ENCODE results near the gene ERH.

Gene ERH

DNA sequence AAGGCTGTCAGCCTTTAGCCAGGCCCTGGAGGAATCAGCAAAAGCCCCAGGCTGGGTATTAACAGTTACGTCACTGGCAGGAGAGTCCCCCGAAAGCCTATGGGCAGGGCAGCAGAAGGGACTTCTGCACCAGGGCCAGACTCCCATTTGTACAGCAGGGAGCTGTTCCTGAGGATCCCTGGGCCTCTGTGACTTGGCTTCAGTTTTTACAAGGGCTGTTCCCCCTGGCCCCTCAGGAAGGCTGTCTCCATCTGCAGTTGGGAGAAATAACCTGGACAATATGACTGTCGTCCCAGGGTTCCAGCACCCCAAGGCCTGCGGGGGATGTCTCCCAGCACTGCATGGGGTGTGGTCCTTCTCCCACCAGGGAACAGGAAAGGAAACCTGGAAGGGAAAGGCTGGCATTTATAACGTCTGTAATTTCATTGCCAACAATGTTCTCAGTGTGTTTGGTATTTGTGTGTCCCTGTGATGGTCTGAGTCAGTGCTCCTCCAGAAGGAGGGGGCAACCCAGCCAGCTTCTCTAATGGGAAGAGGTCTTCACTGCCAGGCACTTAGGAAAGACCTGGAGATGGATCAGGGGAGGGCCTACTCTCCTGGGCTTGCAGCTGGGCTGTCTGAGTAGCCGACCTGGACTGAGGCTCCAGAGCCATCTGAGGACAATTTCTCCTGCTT lies 42.4 kb downstream of the ERH start:
- Histone ChIP-seq H4K20me1 (ENCODE audit: insufficient read depth, low read length) (no peaks in the 10 kb centered on the region), H3K9ac (ENCODE audit: low read length) (no peak overlapping the region), H3K4me2 (ENCODE audit: low read depth, low read length) (no peak overlapping the region), H3K4me3 (ENCODE audit: low read length) (no peak overlapping the region), H3K27me3 (replicated peaks; ENCODE audit: insufficient read depth, low read length) (no peaks in the 10 kb centered on the region), H3F3A (ENCODE audit: insufficient read depth, low read length) (peaks cover 9% of the 10 kb centered on the region; the same call in 1 of the 2 replicates), H3K9me2 (replicated peaks; ENCODE audit: insufficient read depth, low read length) (no peaks in the 10 kb centered on the region), H2AFZ (ENCODE audit: low read length) (no peak overlapping the region), H3K36me3 (replicated peaks; ENCODE audit: insufficient read depth, low read length) (no peaks in the 10 kb centered on the region), H3K9me3 (replicated peaks; ENCODE audit: insufficient read depth, low read length) (no peaks in the 10 kb centered on the region), H3K27ac (ENCODE audit: low read length) (no peak overlapping the region), H3K4me1 (ENCODE audit: low read length) (peaks cover 18% of the 10 kb centered on the region), H3K79me2 (ENCODE audit: low read length) (no peaks in the 10 kb centered on the region)
- no peak for TF ChIP-seq CTCF (IDR thresholded peaks at IDR 0.05; ENCODE audit: low read length)
- TF ChIP-seq EZH2 (optimal IDR thresholded peaks at IDR 0.05; ENCODE audit: low read depth, low read length), result no peak
- no peak for TF ChIP-seq EZH2phosphoT487 (IDR thresholded peaks at IDR 0.05; ENCODE audit: low read length)
- no peak for DNase-seq

DNA sequence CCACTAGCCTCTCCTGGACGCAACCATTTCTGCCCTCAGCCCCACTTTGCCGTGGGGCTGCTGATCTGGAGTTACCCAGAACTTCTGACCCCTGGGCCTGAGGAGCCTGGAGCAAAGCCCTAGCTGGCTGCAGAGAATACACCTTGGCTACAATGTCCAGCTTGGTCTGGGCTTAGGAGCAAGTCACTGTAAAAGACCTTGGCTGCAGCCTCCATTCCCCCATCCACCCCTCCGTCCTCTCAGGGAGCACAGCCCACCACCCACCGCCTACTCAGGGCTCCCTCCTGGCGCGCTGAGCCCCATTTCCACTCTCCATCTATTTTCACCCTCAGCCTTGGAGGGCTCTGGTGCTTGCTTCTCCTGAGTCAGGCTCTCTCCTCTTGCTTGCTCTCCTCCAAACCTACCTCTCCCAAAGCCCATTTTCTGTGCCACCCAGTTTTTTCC lies 42.9 kb downstream of the ERH start:
- H3K9me2 ChIP-seq (replicated peaks; ENCODE audit: insufficient read depth, low read length), result no peaks in the 10 kb centered on the region
- H3K27ac ChIP-seq (ENCODE audit: low read length), result peak overlapping the region; percentile 79; the same call in 1 of the 2 replicates
- peak overlapping the region; percentile 12; the same call in 1 of the 2 replicates for H3K4me3 ChIP-seq (ENCODE audit: low read length)
- no peak overlapping the region; the same call in 1 of the 2 replicates for H3K9ac ChIP-seq (ENCODE audit: low read length)
- H4K20me1 ChIP-seq (ENCODE audit: insufficient read depth, low read length), result no peaks in the 10 kb centered on the region
- peak overlapping the region; percentile 88; the same call in 1 of the 2 replicates for H3K4me2 ChIP-seq (ENCODE audit: low read depth, low read length)
- TF ChIP-seq EZH2 (optimal IDR thresholded peaks at IDR 0.05; ENCODE audit: low read depth, low read length) (no peak), EZH2phosphoT487 (IDR thresholded peaks at IDR 0.05; ENCODE audit: low read length) (no peak), CTCF (IDR thresholded peaks at IDR 0.05; ENCODE audit: low read length) (no peak)
- H3K4me1 ChIP-seq (ENCODE audit: low read length), result peaks cover 18% of the 10 kb centered on the region
- no peaks in the 10 kb centered on the region for H3K36me3 ChIP-seq (replicated peaks; ENCODE audit: insufficient read depth, low read length)
- no peaks in the 10 kb centered on the region for H3K79me2 ChIP-seq (ENCODE audit: low read length)
- no peaks in the 10 kb centered on the region for H3K9me3 ChIP-seq (replicated peaks; ENCODE audit: insufficient read depth, low read length)
- H3F3A ChIP-seq (ENCODE audit: insufficient read depth, low read length), result peaks cover 9% of the 10 kb centered on the region; the same call in 1 of the 2 replicates
- H2AFZ ChIP-seq (ENCODE audit: low read length), result no peak overlapping the region
- no peak for DNase-seq
- no peaks in the 10 kb centered on the region for H3K27me3 ChIP-seq (replicated peaks; ENCODE audit: insufficient read depth, low read length)

- H3K9me3 ChIP-seq (replicated peaks; ENCODE audit: insufficient read depth, low read length), result no peaks in the 10 kb centered on the region
- H3K79me2 ChIP-seq (ENCODE audit: low read length), result no peaks in the 10 kb centered on the region
- H4K20me1 ChIP-seq (ENCODE audit: insufficient read depth, low read length), result no peaks in the 10 kb centered on the region
- H3K4me3 ChIP-seq (ENCODE audit: low read length), result peak overlapping the region; percentile 12; the same call in 1 of the 2 replicates
- H2AFZ ChIP-seq (ENCODE audit: low read length), result peak overlapping the region; percentile 69
- DNase-seq, result peak; percentile 87
- H3K27me3 ChIP-seq (replicated peaks; ENCODE audit: insufficient read depth, low read length), result no peaks in the 10 kb centered on the region
- peaks cover 9% of the 10 kb centered on the region; the same call in 1 of the 2 replicates for H3F3A ChIP-seq (ENCODE audit: insufficient read depth, low read length)
- H3K9me2 ChIP-seq (replicated peaks; ENCODE audit: insufficient read depth, low read length), result no peaks in the 10 kb centered on the region
- H3K9ac ChIP-seq (ENCODE audit: low read length), result peak overlapping the region; percentile 23; the same call in 1 of the 2 replicates
- H3K27ac ChIP-seq (ENCODE audit: low read length), result peak overlapping the region; percentile 79
- TF ChIP-seq CTCF (IDR thresholded peaks at IDR 0.05; ENCODE audit: low read length) (no peak), EZH2 (optimal IDR thresholded peaks at IDR 0.05; ENCODE audit: low read depth, low read length) (no peak), EZH2phosphoT487 (IDR thresholded peaks at IDR 0.05; ENCODE audit: low read length) (no peak)
- H3K4me1 ChIP-seq (ENCODE audit: low read length), result peaks cover 18% of the 10 kb centered on the region
- peak overlapping the region; percentile 88 for H3K4me2 ChIP-seq (ENCODE audit: low read depth, low read length)
- H3K36me3 ChIP-seq (replicated peaks; ENCODE audit: insufficient read depth, low read length), result no peaks in the 10 kb centered on the region
Observed at GRCh38 chr14:69354383-69355153, 43.5 kb downstream of the ERH start.

Measured in MM.1S (cell line).